Subcutaneous abdominal adipose tissue (tissue), 5 donors: ENCODE data around the gene PTRH1.

Source experiments
- H3K27ac ChIP-seq: one replicate; pipeline ENCODE4 v1.7.0; 2013; ENCODE audit warnings: low read depth, mild to moderate bottlenecking, inconsistent platforms, low read length, moderate library complexity
- H3K27me3 ChIP-seq, 5 donors: one replicate each; pipeline ENCODE4 v1.7.0; 2013; ENCODE audit warnings: low read length in 5 of 5, inconsistent platforms in 1 of 5; ENCODE audit not compliant: control insufficient read depth in 5 of 5, insufficient read depth in 4 of 5
- H3K36me3 ChIP-seq, 5 donors: one replicate each; pipeline ENCODE4 v1.7.0; 2013; ENCODE audit warnings: low read length in 5 of 5; ENCODE audit not compliant: control insufficient read depth in 5 of 5, insufficient read depth in 5 of 5
- H3K4me1 ChIP-seq, 5 donors: one replicate each; pipeline ENCODE4 v1.7.0; 2013; ENCODE audit warnings: low read length in 5 of 5, mild to moderate bottlenecking in 3 of 5, moderate library complexity in 1 of 5; ENCODE audit not compliant: control insufficient read depth in 5 of 5, insufficient read depth in 5 of 5
- H3K4me3 ChIP-seq, 5 donors: one replicate each; pipeline ENCODE4 v1.7.0; 2013; ENCODE audit warnings: low read length in 5 of 5, low read depth in 1 of 5
- H3K9ac ChIP-seq, 5 donors: one replicate each; pipeline ENCODE4 v1.7.0; 2013; ENCODE audit warnings: low read length in 5 of 5, mild to moderate bottlenecking in 4 of 5, moderate library complexity in 3 of 5
- H3K9me3 ChIP-seq, 5 donors: one replicate each; pipeline ENCODE4 v1.7.0; 2013; ENCODE audit warnings: low read length in 5 of 5; ENCODE audit not compliant: control insufficient read depth in 5 of 5
- donor health status: healthy.
- donor health status: healthy.
- donor health status: healthy.
- donor health status: healthy.
- donor health status: healthy.

Gene PTRH1

GRCh38 chr9:127720865-127721227 lies 5.4 kb upstream of the PTRH1 start:
- no peaks in the 10 kb centered on the region for H3K27me3 ChIP-seq
- H3K36me3 ChIP-seq: no peaks in the 10 kb centered on the region
- no peaks in the 10 kb centered on the region for H3K9me3 ChIP-seq
- peaks cover 0 to 27% (median 21%) of the 10 kb centered on the region in 5 donors for H3K4me1 ChIP-seq
- H3K4me3 ChIP-seq: no peak overlapping the region
- no peak overlapping the region for H3K9ac ChIP-seq
- no peak overlapping the region for H3K27ac ChIP-seq

GRCh38 chr9:127720031-127720864 lies 4.8 kb upstream of the PTRH1 start:
- Histone ChIP-seq H3K27me3 (no peaks in the 10 kb centered on the region), H3K9ac (no peak overlapping the region), H3K27ac (no peak overlapping the region), H3K4me1 (peaks cover 0 to 29% (median 22%) of the 10 kb centered on the region in 5 donors), H3K36me3 (no peaks in the 10 kb centered on the region), H3K9me3 (no peaks in the 10 kb centered on the region), H3K4me3 (no peak overlapping the region)

GRCh38 chr9:127717766-127718165 lies 2.3 kb upstream of the PTRH1 start:
- Histone ChIP-seq H3K9ac (no peak overlapping the region), H3K4me3 (no peak overlapping the region), H3K36me3 (no peaks in the 10 kb centered on the region), H3K4me1 (peaks cover 0 to 23% (median 17%) of the 10 kb centered on the region in 5 donors), H3K27me3 (no peaks in the 10 kb centered on the region), H3K9me3 (no peaks in the 10 kb centered on the region), H3K27ac (no peak overlapping the region)

GRCh38 chr9:127716412-127716811 lies 949 bp upstream of the PTRH1 start:
- Histone ChIP-seq H3K27ac (peak overlapping the region; percentile 60), H3K9ac (peak overlapping the region in 4 of 5 donors; percentile 79 to 89 (median 86)), H3K4me1 (peaks cover 0 to 23% (median 17%) of the 10 kb centered on the region in 5 donors)

GRCh38 chr9:127714951-127715469 lies 453 bp downstream of the PTRH1 start:
- H3K9me3 ChIP-seq: no peaks in the 10 kb centered on the region
- H3K4me3 ChIP-seq: peak overlapping the region; percentile 75 to 92 (median 85)
- no peaks in the 10 kb centered on the region for H3K36me3 ChIP-seq
- peak overlapping the region; percentile 60 for H3K27ac ChIP-seq
- H3K27me3 ChIP-seq: no peaks in the 10 kb centered on the region
- peak overlapping the region in 4 of 5 donors; percentile 79 to 89 (median 86) for H3K9ac ChIP-seq
- peaks cover 0 to 23% (median 17%) of the 10 kb centered on the region in 5 donors for H3K4me1 ChIP-seq

More at GRCh38 chr9:127716412-127716811, 949 bp upstream of the PTRH1 start:
- Histone ChIP-seq H3K9me3 (no peaks in the 10 kb centered on the region), H3K4me3 (peak overlapping the region in 3 of 5 donors; percentile 85 to 92 (median 88)), H3K27me3 (no peaks in the 10 kb centered on the region), H3K36me3 (no peaks in the 10 kb centered on the region)

- Histone ChIP-seq H3K9ac (peak overlapping the region in 3 of 5 donors; percentile 25 to 64 (median 53)), H3K4me3 (peak overlapping the region; percentile 31 to 92 (median 54))
These were observed 1.3 kb downstream of the PTRH1 start for GRCh38 chr9:127714020-127714750.

GRCh38 chr9:127712867-127713266 lies 2.6 kb downstream of the PTRH1 start:
- Histone ChIP-seq H3K9ac (no peak overlapping the region), H3K9me3 (no peaks in the 10 kb centered on the region), H3K36me3 (no peaks in the 10 kb centered on the region), H3K27ac (no peak overlapping the region), H3K4me3 (no peak overlapping the region), H3K27me3 (no peaks in the 10 kb centered on the region), H3K4me1 (peaks cover 0 to 23% (median 17%) of the 10 kb centered on the region in 5 donors)

More at GRCh38 chr9:127714020-127714750, 1.3 kb downstream of the PTRH1 start:
- H3K27me3 ChIP-seq: no peaks in the 10 kb centered on the region
- H3K27ac ChIP-seq: no peak overlapping the region
- H3K9me3 ChIP-seq: no peaks in the 10 kb centered on the region
- H3K36me3 ChIP-seq: no peaks in the 10 kb centered on the region
- H3K4me1 ChIP-seq: peaks cover 0 to 23% (median 17%) of the 10 kb centered on the region in 5 donors

GRCh38 chr9:127712371-127712770 lies 3.1 kb downstream of the PTRH1 start:
- Histone ChIP-seq H3K9ac (no peak overlapping the region), H3K27me3 (peaks cover 0 to 1% (median 0%) of the 10 kb centered on the region in 5 donors), H3K36me3 (no peaks in the 10 kb centered on the region), H3K9me3 (no peaks in the 10 kb centered on the region), H3K4me1 (peaks cover 0 to 21% (median 17%) of the 10 kb centered on the region in 5 donors), H3K27ac (no peak overlapping the region), H3K4me3 (no peak overlapping the region)

GRCh38 chr9:127711831-127712274 lies 3.6 kb downstream of the PTRH1 start:
- peaks cover 0 to 21% (median 18%) of the 10 kb centered on the region in 5 donors for H3K4me1 ChIP-seq
- no peaks in the 10 kb centered on the region for H3K9me3 ChIP-seq
- H3K4me3 ChIP-seq: no peak overlapping the region
- no peak overlapping the region for H3K27ac ChIP-seq
- no peak overlapping the region for H3K9ac ChIP-seq
- no peaks in the 10 kb centered on the region for H3K36me3 ChIP-seq
- peaks cover 0 to 4% (median 4%) of the 10 kb centered on the region in 5 donors for H3K27me3 ChIP-seq
